CD4-positive, alpha-beta T cell treated with Interleukin-6 for 4 hours (primary cell): ENCODE results near the gene SUMO3.

ENCODE experiments used
- DNase-seq: peaks from one replicate; pipeline ENCODE4 v3.0.0-alpha.2; 2020; ENCODE audit warnings: mixed read lengths

The SUMO3 gene

DNA sequence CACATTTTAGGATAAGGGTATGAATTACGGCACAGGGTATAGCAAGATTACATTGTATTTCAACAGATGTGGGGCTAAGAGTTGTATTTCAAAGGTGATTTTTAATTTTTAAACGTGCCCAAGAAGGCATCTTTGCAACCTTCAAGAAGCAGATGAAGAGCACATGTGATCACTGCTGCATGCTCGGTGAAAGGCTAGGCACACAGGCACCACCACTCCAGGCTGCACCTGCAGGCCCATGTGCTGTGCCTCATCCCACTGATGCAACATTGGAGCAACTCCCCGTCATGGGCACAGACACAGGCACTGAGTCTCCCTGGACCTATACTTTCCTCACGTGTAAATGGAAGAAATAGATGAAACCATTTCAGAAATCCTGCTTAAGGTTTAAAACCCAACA, 39.8 kb downstream of the SUMO3 start:
- DNase-seq, result no peak

DNA sequence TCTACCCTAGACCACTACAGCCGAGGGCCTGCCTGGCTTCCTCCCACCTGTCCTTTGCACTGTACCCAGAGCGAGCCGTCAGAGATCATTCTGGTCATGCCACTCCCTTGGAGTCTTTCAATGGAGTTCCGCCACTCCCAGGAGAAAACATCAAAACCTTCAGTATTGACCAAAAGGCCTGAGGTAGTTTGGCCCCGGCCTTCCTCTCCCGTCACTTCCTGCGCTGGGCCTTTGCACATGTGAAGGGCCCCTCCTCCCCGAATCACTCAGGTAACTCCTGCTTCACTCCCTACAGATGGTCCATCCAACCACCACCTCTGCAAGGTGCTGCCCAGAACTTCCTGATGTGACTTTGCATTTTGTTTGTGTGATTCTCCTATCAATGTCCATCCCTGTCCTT, 42.9 kb downstream of the SUMO3 start:
- DNase-seq, result no peak

DNA sequence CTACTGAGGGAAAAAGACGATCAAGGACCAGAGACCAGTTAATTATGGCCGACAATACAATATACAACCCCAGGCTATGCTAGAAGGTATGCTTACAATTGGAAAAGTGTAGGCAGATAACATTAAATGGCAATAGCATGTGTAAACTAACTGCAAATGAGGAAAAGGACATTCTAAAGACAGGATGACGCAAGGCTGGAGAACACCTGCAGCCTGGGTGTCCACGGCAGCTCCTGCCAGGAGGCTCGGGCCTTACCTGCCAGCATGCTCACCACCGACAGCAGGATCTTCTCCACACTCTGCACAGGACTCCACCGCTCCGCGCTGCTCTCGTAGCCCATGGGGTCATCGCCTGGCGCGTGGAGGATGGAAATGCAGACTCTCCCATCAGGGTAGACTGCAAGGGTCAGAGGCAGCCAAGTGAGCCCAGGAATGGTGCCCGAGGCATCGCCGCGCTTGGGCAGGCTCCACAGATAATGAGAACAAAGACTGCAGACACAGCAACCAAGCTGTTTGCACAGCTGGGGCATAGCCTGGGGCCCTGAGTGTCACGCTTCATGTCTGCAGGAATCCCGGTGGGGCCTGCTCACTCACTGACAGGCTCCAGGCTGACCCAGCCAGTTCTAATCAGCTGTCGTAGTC, 44.5 kb downstream of the SUMO3 start:
- DNase-seq, result no peak

DNA sequence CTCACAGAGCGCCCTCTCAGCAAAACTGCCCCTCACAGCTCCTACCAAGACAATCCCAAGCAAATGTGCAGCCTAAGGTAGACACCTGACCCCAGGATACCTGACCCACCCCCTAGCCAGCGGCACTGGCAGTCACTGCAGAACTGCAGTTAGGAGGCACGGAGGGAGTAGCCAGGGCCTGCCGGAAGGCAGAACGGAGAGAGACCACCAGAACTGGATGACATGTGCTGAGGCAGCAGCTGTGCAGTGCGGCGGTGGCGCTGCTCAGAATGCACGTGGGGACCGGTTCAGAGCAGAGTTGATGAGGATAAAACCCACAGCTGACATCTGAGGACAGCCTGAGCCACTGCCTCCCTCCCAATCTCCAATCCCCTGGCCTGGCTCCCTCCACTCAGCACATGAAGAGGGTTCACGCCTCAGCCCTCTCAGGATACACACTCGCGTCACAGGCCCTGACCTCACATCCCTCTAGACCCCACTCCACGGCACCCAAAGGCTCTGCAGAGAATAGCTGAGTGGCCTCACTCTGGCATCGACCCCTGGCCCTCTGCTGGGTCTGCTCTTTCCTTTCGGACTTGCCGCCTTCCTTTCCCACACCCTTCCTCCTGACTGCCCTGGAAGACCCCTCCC, 45.9 kb downstream of the SUMO3 start:
- DNase-seq, result no peak

DNA sequence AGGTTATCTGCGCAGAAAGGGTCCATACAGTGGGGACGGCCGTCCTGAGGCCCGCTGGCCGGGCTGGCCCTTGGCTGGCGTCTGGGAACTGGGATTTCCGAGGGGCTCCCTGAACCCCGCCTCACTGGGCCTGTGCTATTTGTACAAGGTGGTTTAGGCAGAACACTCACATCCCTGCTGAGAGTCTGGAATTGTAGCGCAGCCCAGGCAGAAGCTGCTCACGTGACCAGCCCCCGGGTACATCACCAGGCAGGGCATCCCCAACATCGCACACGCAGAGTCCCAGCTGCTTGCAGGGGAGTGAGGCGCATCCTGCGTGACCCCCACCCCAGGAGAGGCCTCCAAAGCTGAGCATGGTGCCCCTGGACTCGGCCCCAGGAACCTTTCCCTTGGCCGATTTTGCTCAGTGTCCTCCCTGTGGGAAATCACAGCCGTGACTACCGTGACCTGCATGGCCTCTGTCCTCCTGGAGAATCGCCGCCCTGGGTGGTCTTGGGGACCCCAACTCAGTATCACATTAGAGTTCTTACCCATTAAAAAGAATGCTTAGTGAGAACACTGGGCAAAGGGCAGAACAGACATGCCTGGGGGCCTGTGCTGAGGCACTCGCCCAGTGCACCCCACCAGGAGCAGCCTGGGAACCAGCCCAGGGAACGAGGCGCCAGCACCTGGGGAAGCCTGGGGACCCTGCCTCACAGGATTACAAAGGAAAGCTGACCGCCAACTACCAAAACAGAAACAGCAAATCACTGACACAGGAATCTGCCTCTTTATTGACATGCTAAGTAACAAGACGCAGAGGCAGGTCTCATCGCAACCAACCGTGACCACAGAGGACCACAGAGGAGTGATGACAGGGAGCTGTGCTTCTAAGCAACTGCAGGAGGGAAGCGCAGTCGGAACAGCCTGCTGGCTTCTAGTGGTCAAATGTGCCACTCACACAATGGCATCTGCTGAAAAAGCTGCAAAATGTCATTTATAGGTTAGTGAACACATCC, 49.7 kb downstream of the SUMO3 start:
- no peak for DNase-seq

DNA sequence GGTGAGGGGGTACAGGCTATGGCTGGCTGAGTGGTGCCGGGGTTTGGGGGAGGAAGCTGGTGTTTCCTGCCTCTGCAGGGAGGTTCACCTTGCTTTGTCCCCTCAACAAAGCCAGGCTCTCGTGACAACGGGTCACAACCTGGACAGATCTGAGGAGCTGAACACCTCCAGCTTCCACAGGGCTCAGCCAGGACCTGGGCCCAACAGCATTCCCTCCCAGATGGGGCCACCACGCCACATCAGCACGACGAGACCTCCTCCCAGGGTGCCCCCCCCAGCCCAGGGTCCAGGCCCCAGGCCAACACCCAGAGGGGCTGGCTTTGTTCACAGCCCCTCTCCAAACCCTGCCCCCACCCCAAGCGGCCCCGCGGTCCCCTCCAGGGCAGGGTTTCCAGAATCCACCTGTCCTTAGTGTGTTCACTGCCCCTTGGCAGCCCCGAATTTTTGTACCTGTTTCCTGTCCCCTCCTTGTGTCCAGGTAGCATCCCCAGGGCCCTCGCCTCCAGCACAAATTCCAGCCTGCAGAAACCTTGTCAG, 51.0 kb downstream of the SUMO3 start:
- no peak for DNase-seq

DNA sequence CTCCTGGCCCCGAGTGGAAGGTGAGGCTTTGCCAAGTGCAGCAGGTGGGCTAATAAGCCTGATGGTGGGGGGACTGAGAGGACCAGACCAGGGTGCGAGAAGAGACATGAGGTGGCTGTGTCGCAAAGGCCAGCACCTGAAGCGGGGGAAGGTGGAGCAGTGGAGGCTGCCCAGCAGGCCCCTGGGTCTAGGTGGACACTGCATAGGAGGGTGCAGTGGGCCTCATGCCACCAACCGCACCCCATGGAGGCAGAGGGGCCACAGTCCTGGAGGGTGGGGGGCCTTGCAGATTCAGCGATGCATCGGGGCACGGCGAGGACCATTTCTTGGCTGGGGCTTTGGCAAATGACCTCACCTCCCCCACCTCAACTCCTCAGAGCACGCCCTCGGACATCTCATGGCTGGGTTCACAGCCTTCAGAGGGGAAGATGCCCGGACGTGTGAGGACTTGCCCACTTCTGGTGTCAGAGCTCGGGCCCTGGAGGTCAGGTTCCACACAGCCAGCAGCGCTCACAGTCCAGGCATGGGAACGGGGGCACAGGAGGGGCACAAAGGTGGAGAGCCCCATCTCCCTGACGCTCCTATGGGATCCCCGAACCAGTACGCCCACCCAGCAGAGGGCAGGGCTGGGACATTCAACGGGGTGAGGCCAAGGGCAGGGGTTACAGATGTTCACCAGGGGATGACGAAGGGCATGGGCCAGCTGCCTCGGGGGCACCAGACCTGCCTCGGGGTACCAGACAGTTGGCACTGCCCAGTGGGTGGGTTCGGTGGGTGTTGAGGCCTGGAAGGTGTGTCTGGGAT, 51.6 kb downstream of the SUMO3 start:
- DNase-seq, result no peak

DNA sequence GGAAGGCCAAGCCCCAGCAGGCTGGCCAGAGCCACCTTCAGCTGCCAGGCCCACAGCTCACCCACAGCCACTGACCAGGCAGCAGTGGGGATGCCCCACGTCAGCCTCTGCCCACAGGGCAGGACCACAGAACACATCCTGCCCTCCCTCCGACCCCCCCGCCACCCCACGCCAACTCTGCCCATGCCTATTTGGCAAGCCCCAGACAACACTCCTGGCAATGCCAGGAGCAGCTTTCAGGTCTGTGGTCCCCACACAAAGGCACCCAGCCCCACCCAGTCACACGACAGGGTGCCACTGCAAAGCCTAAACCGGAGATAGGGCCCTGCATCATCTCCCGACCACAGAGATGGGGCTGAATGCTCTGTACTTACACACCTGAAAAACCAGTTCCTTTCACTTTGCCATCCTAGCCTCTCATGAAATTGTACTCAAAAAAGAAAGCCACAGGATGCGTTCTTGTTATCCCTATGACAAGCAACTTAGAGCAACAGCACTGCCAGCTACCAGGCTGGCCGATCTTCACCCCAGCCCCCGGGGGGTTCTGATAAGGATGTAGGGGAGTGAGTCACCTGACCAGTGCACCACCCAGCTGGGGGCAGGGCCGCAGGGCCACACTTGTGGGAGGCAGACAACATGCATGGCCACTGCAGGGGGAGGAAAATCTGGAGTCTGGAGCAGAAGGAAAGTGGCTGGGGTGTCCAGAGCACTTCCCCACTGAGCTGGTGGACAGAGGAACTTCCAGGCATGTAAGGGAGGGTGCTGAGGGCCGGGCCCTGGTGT, 52.4 kb downstream of the SUMO3 start:
- DNase-seq, result peak; percentile 44

DNA sequence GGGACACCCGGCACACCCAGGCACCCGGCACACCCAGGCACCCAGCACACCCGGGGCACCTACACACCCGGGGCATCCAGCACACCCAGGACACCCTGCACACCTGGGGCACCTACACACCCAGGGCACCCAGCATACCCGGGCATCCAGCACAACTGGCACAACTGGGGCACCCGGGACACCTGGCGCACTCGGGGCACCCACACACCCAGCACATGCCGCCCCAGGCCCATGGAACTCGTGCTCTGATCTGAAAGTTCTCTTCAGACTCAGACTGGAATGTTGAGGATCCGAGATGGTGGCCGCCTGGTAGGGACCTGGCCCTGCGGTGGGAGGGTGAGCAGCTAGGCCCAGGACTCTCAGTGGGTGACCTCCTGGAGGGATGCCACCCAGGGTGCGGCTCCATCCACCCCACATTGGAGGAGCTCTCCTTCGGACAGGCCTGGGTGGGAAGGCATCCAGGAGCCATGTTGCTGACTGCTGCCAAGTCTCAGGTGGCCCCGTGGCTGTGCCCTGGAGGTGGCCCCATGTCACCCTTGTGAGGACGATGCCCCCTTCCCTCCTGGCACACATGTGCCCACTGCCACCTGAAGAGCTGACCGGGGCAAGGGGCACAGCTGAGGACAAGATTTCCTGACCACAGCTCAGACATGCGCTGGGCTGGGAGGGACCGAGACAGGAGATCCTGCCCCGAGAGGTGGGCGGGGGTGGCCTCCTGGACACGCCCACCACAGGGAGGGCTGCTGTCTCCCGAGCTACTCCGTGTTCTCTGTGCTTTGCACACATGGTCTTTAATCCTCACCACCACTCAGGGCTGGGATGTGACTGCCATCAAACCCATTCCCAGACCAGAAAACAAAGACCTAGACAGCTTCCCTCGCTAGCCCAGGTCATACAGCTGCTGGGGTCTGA, 53.3 kb downstream of the SUMO3 start:
- DNase-seq, result no peak

DNA sequence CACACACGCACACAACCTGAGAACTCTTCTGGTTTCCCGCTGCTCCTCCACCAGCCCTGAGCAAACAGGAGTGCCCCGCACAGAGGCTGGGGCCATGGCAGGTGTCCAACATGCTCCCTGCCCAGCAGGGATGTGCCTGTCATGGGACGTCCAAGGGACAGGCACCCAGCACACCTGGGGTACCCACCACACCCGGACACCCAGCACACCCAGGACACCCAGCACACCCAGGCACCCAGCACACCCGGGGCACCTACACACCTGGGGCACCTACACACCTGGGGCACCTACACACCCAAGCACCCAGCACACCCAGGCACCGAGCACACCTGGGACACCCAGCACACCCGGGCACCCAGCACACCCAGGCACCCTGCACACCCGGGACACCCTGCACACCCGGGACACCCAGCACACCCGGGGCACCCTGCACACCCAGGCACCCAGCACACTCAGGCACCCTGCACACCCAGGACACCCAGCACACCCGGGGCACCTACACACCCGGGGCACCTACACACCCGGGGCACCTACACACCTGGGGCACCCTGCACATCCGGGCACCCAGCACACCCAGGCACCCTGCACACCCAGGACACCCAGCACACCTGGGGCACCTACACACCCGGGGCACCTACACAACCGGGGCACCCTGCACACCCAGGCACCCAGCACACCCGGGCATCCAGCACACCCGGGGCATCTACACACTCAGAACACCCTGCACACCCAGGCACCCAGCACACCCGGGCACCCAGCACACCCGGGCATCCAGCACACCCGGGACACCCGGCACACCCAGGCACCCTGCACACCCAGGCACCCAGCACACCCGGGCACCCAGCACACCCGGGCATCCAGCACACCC, 54.2 kb downstream of the SUMO3 start:
- DNase-seq, result no peak

DNA sequence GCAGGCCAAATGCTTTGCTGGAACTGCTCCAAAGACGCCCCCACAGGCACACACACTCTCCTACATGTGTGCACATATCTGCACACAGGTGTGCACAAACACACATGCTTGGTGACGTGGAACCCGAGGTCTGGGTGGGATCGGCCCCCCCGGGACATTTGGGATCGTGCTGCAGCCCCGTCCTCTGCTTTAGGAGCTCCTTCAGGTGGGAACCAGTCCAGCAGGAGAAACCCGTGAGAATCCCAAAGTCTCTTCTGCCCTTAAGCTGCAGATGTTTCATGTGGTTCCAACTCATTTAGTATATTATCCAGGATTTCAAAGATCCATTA, 54.8 kb downstream of the SUMO3 start:
- no peak for DNase-seq

DNA sequence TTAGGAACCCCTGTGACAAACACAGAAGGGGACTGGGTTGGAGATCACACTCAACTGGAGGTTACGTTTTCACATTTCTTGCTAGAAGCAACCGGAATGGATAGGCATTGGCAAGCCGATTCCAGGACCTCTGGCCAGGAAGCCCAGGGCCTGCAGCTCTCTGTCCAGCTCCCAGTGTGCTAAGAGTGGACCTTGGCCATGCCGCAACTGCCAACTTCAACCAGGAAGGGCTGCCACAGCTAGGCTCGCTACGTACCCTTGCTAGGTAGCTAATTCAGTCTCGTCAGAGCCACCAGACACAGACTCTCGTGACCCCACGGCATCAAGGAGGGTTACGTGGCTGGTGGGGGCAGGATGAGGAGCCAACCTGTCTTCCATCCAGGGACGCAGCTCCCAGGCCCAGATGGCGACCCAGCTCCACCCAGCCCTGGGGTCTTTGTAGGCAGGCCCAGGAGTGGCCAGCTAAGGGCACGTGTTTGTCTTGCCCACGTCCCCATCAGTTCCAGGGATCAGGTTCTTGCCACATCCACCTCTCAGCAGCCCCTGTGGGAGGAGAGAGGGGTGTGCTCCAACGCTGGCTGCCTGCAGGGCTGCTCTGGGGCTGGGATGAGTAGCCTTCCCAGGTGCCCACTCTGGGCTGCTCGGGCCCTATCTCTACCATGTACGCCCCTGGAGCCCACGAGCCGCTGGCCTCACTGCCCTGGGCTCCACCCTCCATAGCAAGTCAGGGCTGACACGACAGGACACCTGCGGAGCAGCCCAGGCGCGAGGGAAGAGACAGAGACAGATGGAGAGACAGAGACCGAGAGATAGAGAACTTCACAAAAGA, 55.4 kb downstream of the SUMO3 start:
- no peak for DNase-seq

DNA sequence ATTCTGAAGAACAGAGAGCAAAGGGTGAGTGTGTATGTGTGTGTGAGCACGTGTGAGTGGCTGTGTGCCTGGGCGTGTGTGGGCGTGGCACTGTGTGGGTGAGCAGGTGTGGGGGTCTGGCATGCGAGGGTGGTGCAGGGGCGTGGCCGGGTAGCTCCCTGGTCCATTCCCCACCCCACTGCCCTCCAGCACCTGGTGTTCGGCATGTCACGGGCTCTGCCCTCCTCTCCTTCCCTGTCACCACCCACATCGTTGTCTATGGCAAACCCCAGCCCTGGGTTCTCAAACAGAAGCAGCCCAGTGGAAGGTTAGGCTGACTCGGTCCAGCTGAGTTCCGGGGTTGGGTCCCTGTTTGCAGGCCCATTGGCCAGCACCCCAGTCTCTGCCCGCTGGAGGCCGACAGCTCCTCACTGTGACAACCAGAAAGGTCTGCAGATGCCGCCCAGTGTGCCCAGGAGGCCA, 56.1 kb downstream of the SUMO3 start:
- DNase-seq, result no peak

DNA sequence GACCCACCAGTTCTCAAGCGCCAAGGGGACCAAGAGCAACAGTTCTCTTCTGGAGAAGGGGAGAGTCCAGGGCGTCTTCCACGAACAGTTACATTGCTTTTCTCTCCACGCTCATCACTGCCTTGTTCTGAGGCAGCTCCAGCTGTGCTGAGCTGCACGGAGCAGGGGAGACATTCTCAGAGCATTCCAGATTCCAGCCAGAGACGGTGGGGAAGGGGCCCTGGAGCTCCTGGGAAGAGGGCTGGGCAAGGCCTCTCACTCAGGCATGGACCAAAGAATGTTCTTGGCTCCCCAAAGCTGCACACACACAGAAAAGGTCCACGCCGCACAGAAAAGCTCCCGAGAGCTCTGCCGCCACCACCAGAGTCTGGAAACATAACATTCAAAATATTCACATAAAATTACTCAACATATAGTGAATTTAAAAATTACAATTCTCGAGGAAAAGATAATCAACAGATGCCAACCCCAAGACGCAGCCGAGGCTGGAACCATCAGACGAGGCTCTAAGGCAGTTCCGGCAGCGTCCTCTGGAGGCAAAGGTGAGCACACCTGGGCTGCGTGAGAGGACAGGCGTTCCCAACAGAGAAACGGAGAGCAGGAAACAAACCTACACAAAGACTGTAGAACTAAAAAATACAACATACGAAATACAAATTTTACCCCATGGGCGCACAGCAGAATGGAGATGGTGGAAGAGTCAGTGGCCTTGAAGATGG, 56.7 kb downstream of the SUMO3 start:
- DNase-seq, result peak; percentile 14

DNA sequence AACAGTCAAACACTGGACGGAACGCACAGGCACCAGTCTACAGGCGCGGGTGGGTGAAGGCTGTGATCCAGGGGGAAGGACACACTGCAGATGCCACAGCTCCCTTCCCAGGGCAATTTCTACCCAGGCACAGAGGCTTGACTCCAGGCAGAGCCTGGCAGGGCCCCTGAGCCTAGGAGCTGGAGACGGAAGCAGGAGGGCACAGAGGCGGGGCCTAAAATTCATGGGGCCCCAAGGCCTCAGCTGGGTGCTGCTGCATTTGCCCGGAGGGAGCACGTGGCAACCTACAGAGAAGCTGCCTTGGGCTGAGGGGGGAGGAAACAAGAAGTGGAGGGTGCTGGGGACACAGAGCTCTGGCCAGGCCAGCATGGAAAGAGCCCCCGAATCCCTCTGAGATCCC, 57.5 kb downstream of the SUMO3 start:
- DNase-seq, result no peak

DNA sequence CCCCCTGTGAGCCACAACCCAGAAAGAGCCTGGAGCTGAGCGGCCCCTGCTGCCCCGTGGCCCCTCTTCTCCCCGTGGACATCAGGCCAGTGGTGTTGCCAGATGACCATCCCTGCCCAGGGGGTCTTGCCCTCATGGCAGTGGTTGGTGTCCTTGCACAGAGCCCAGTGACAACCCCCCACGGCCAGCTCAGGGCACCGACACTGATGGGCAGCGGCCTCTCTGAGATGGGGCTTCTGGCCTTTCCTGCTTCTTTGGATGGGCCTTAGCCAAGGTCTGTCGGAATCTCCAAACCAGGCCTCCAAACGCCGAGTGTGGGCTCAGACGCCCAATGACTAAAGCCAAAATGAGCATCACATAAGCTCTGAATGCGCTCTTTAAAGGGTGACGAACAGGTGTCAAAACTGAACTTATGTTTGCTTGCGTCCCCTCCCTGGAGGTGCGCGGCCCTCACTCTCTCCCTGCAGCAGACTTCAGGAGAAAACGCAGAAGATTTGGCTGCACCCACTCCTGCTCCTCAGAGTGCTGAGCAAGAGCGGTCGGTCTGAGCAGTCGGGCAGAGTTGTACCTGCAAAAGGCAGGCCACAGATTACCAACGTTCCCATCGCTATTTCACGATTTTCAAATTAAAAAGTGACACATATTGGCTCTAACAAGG, 58.1 kb downstream of the SUMO3 start:
- DNase-seq, result no peak
